KG1 (cell line): ENCODE results near the gene POLR1D.
"Not testable (repeated sequence)": the region's sequence is repeated elsewhere in the genome, so short reads cannot be mapped to it uniquely, and the experiment has no call there.

ENCODE experiments used
- DNase-seq: peaks from one replicate; lab custom pipeline; 2025; lab: John Stamatoyannopoulos, UW

Gene POLR1D

GRCh38 chr13:27617881-27618321 lies 3.8 kb upstream of the POLR1D start:
- no peak for DNase-seq

DNA sequence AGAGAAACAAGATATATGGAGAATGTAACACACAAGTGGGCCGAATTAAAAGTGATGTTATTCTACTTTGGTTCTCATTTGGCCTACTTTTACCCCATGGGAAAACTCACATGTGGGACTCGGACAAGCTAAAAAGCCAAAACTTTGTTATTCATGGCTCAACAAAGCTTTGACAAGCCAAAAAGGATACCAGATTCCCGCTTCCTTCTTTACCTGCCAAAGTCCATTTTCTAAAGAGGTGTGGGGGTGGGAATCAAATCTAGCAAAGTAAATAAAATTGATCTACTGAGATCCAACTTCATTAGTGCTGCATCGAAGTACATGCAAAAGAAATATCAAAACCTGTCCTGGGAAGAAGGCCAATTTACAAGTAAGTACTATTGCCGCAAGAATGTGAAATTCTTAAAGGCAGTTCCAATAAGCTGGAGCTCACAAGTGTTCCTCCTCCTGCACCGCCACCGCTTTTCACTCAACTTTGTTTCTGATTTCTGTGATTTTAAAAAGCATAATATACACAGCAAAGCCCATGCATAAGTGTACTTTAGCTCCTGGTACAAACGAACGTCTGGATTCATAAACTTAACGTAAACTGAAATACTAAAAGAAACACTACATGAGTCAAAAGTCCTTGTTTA lies 2.5 kb upstream of the POLR1D start:
- DNase-seq, result no peak

- no peak for DNase-seq
Observed at GRCh38 chr13:27619728-27620376, 1.8 kb upstream of the POLR1D start.

GRCh38 chr13:27620377-27621115 lies 1.1 kb upstream of the POLR1D start, which contains the start of gene LNX2:
Gene LNX2, minus strand, starts transcription at chr13:27620529. Its CDS starts 38,826 bp downstream, at chr13:27581703.
- DNase-seq, result peak; percentile 84

- no peak for DNase-seq
Observed at GRCh38 chr13:27621116-27621365, 651 bp upstream of the POLR1D start.

GRCh38 chr13:27622102-27622820 lies 569 bp downstream of the POLR1D start:
- DNase-seq, result no peak

DNA sequence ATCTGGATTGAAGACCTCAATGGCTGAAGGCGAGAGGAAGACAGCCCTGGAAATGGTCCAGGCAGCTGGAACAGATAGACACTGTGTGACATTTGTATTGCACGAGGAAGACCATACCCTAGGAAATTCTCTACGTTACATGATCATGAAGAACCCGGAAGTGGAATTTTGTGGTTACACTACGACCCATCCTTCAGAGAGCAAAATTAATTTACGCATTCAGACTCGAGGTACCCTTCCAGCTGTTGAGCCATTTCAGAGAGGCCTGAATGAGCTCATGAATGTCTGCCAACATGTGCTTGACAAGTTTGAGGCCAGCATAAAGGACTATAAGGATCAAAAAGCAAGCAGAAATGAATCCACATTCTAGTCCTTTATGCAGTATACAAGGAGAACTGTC lies 1.2 kb downstream of the POLR1D start:
- DNase-seq, result no peak

DNA sequence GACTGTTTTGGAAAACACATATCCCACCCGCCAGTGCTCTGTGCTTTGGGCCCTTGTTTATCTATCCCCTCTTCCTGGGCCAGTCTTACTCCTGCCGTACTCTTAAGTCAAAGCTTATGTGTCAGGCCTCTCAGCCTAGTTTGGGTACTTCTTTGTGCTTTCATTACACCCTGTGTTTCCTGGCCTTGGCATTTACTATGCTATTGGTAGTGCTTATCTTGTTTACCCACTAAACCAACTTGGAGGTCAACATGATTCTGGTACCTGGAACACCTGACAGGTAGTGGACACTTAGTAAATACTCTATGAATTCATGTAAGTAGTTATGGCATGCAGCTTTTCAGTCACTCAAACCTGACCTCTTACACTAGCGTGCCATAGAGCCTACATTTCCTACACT lies 2.4 kb downstream of the POLR1D start:
- DNase-seq, result no peak

GRCh38 chr13:27625839-27626238 lies 4.1 kb downstream of the POLR1D start:
- no peak for DNase-seq

GRCh38 chr13:27627380-27627779 lies 5.7 kb downstream of the POLR1D start:
- DNase-seq, result no peak

DNA sequence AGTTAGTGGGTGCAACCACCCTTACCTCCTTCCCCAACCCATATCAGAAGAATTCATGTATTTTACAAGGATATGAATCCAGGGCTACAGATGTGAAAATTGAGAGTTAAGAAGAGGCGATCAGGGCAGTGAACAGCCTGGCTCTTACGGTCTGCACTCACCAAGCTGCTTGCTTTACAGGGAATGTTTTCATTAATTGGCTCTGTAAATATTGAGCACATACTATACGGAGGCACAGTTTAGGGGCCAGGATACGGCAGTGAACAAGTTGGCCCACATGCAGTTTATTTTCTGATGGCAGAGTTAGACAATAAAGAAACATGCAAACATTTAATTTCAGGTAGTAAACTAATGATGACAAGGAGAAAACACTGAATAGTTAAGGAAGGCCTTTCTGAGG lies 6.4 kb downstream of the POLR1D start:
- no peak for DNase-seq

GRCh38 chr13:27628766-27629165 lies 7.1 kb downstream of the POLR1D start:
- not testable (repeated sequence) for DNase-seq

- DNase-seq, result no peak
Observed at GRCh38 chr13:27631156-27631555, 9.5 kb downstream of the POLR1D start.

- DNase-seq, result no peak
Observed at GRCh38 chr13:27631665-27632064, 10.0 kb downstream of the POLR1D start.

DNA sequence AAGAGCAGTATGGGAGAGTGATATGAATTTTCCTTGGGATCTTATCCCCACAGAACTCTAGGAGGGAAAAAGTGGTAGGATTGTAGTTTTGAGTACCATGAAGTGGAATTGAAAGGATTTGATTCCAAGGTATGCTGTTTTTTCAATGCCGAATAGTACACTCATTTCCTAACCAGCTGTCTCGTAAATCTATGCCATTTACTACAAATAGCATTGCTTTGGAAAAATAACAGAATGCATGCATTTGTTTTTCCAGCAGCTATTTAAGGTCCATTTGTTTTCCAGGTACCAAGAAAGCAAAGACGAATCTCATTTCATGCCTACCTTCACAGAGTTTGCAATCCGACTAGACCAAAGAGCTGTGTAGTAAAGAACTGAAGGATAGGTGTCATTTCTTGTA lies 10.5 kb downstream of the POLR1D start:
- no peak for DNase-seq

- DNase-seq, result no peak
Observed at GRCh38 chr13:27632648-27633047, 11.0 kb downstream of the POLR1D start.

DNA sequence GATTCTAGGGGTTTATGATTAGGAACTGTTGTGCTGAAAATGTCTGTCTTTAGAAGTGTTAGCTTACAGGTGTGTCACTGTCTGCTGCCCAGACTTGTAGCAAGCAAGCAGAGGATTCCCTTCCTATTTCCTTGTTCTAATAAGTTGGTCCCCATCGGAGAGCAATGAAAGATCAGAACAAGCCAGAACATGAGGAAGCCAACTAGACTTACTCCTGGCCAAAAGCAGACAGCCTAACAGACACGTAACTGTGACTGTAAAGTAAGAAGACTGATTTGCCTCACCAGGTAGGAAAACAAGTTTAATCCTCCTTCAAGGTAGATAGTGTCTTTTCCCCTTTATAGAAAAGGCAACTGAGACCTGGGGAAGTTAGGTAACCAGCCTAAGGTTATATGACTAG lies 12.5 kb downstream of the POLR1D start:
- DNase-seq, result no peak

GRCh38 chr13:27634791-27635190 lies 13.1 kb downstream of the POLR1D start:
- no peak for DNase-seq

GRCh38 chr13:27635266-27635665 lies 13.6 kb downstream of the POLR1D start:
- DNase-seq, result no peak

GRCh38 chr13:27636589-27637288 lies 15.0 kb downstream of the POLR1D start:
- DNase-seq, result no peak

GRCh38 chr13:27637289-27637626 lies 15.6 kb downstream of the POLR1D start:
- no peak for DNase-seq

DNA sequence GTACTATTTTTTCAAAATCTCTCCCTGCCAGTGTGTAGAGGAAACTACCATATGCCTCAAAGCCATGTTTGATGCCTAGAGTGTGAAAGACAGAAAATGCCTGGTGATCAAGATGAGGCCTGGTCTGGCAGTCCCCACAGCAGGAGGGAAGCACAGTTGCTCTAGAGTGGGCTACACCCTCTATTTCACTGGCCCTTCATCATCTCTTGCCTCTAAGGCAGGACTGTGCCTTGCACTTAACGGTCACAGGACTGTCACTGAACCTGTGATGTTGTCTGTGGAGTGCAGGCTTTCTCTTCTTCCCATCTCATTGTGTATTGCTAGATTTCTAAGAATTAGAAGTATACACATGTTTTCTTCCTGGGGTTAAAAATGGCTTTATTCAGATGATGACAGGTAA lies 16.3 kb downstream of the POLR1D start:
- DNase-seq, result no peak
